K562 (cell line): Measurements from ENCODE around the gene MED29. TPM values are rescaled to one million over a fixed set of nuclear protein-coding genes. Genes with fewer than 3 reads are reported as not detected.
A peak's percentile ranks its signal among the peaks of the same experiment; 100 is the strongest.

ENCODE experiments used
- CREB1 ChIP-seq, 2 experiments: sonication (generic) in 1 of 2; formaldehyde crosslinking in 1 of 2; IDR thresholded peaks; 2 replicates each; pipeline versions ENCODE4 v1.6.1 to v1.8.0; 2012 to 2022; ENCODE audit warnings: inconsistent platforms in 1 of 2, mild to moderate bottlenecking in 1 of 2, missing genetic modification reagents in 1 of 2, moderate library complexity in 1 of 2
- DPF2 ChIP-seq: fragments of 450-650 bp; IDR thresholded peaks from 2 replicates; pipeline ENCODE4 v1.6.1; 2016
- ERF ChIP-seq: fragments of 450-650 bp; formaldehyde crosslinking; IDR thresholded peaks from 2 replicates; pipeline ENCODE4 v1.4.0; 2020; ENCODE audit warnings: mild to moderate bottlenecking, mixed read lengths
- HEY1 ChIP-seq: fragments of 250-450 bp; sonication (Bioruptor Pico); IDR thresholded peaks from 2 replicates; pipeline ENCODE4 v1.5.0; 2020; ENCODE audit warnings: mild to moderate bottlenecking, moderate library complexity, borderline replicate concordance
- HNRNPLL ChIP-seq: fragments of 200-400 bp; formaldehyde crosslinking; IDR thresholded peaks from 2 replicates; pipeline ENCODE4 v1.6.1; 2017; ENCODE audit warnings: low read length, low read depth, mild to moderate bottlenecking; ENCODE audit not compliant: poor library complexity, severe bottlenecking
- MBD2 ChIP-seq: sonication (generic); IDR thresholded peaks from 2 replicates; pipeline ENCODE4 v1.6.1; 2016; ENCODE audit warnings: low read depth, borderline replicate concordance
- MECOM ChIP-seq: fragments of 250-450 bp; sonication (Bioruptor Pico); IDR thresholded peaks from 2 replicates; pipeline ENCODE4 v1.8.0; 2022; ENCODE audit warnings: inconsistent platforms
- NR2C2 ChIP-seq, 2 experiments: fragments of 200-800 bp in 1 of 2; sonication (Bioruptor generic) in 1 of 2; sonication (generic) in 1 of 2; formaldehyde crosslinking in 1 of 2; IDR thresholded peaks; 2 replicates each; pipeline versions ENCODE4 v1.6.1 to v1.8.0; 2016 to 2022; ENCODE audit warnings: mild to moderate bottlenecking in 1 of 2, missing compliant biosample characterization in 1 of 2, missing genetic modification characterization in 1 of 2, missing genetic modification reagents in 1 of 2
- POLR2G ChIP-seq: fragments of 200-400 bp; formaldehyde crosslinking; IDR thresholded peaks from 2 replicates; pipeline ENCODE4 v1.6.1; 2017; ENCODE audit warnings: low read depth, mild to moderate bottlenecking, antibody characterized with exemption, low read length, moderate library complexity
- RFX5 ChIP-seq: IDR thresholded peaks from 2 replicates; pipeline ENCODE4 v1.6.1; 2011; ENCODE audit warnings: low read depth, mild to moderate bottlenecking, improper control_type of control experiment, low read length
- RFX7 ChIP-seq: fragments of 250-450 bp; sonication (Bioruptor Pico); IDR thresholded peaks from 2 replicates; pipeline ENCODE4 v1.5.1; 2021; ENCODE audit warnings: mild to moderate bottlenecking
- SMAD3 ChIP-seq: fragments of 450-650 bp; formaldehyde crosslinking; conservative IDR thresholded peaks from 2 replicates; pipeline ENCODE4 v1.4.0; 2020; ENCODE audit warnings: mild to moderate bottlenecking
- SMAD4 ChIP-seq: fragments of 250-450 bp; sonication (Bioruptor Pico); conservative IDR thresholded peaks from 2 replicates; pipeline ENCODE4 v1.8.0; 2021; ENCODE audit warnings: inconsistent platforms, mild to moderate bottlenecking, moderate library complexity
- ZNF354B ChIP-seq: fragments of 250-450 bp; sonication (Bioruptor Pico); IDR thresholded peaks from 2 replicates; pipeline ENCODE4 v1.4.0; 2020
- ZNF444 ChIP-seq: fragments of 250-450 bp; sonication (Bioruptor Pico); IDR thresholded peaks from 2 replicates; pipeline ENCODE4 v1.4.0; 2020; ENCODE audit warnings: mild to moderate bottlenecking, moderate library complexity
- ZNF592 ChIP-seq: fragments of 450-650 bp; IDR thresholded peaks from 2 replicates; pipeline ENCODE4 v1.6.1; 2017; ENCODE audit warnings: antibody characterized with exemption, mild to moderate bottlenecking
- polyA plus RNA-seq, 8 experiments: library from polyadenylated mRNA; depleted of rRNA in 4 of 8; stranded (reverse) in 5 of 8; unstranded in 3 of 8; fragments of >200 nt; fragmentation: Nextera tagmentation in 2 of 8; fragmentation: Illumina TruSeq in 1 of 8; extraction: Ambion mirVana in 2 of 8; extraction: Trizol in 1 of 8; gene quantifications; 2 replicates each; pipeline versions ENCODE4 v1.2.1 to v1.2.3, GENCODE V29; 2011 to 2014; ENCODE audit warnings: inconsistent platforms in 1 of 8, missing spikeins in 1 of 8
- total RNA-seq, 7 experiments: library from RNA; depleted of rRNA in 6 of 7; stranded (reverse); fragments of >200 nt in 6 of 7; fragmentation: Illumina TruSeq in 2 of 7; extraction: Trizol in 2 of 7; gene quantifications; 2 replicates each; pipeline versions ENCODE4 v1.2.1 to v1.2.3, GENCODE V29; 2011 to 2021; ENCODE audit warnings: low replicate concordance in 1 of 7
- TF ChIP-seq, protein P1 (sequence below): fragments of 250-450 bp; sonication (Bioruptor Pico); IDR thresholded peaks from 2 replicates; pipeline ENCODE4 v1.5.0; 2021; ENCODE audit warnings: mild to moderate bottlenecking, borderline replicate concordance
- TF ChIP-seq, protein P2 (sequence below): sonication (generic); formaldehyde crosslinking; IDR thresholded peaks from 2 replicates; pipeline ENCODE4 v1.8.1; 2023; ENCODE audit warnings: mild to moderate bottlenecking, missing genetic modification reagents

MED29 gene
- total and polyA plus RNA-seq, 9 of the 15 experiments (the other 6 are each of a cell fraction or from before 2014, with no cell fraction given), result 1.8 to 22.6 (median 12.4) TPM

- TF ChIP-seq SMAD3, result peak; percentile 64; the same call in 1 of the 2 replicates
- TF ChIP-seq MBD2, result no peak
- TF ChIP-seq MECOM (CRISPR knock-in tag), result 0 out of 2 replicates have a peak, but pooled peaks have one; percentile 38
- peak; percentile 86 for TF ChIP-seq SMAD4 (CRISPR knock-in tag)
- TF ChIP-seq RFX5, result peak; percentile 80; the same call in 1 of the 2 replicates
- TF ChIP-seq POLR2G, result peak; percentile 93
- peak; percentile 85 for TF ChIP-seq ZNF592
- peak; percentile 44 for TF ChIP-seq HNRNPLL
- TF ChIP-seq ERF (CRISPR knock-in tag), result peak; percentile 89; the same call in 1 of the 2 replicates
- TF ChIP-seq, protein P1, sequence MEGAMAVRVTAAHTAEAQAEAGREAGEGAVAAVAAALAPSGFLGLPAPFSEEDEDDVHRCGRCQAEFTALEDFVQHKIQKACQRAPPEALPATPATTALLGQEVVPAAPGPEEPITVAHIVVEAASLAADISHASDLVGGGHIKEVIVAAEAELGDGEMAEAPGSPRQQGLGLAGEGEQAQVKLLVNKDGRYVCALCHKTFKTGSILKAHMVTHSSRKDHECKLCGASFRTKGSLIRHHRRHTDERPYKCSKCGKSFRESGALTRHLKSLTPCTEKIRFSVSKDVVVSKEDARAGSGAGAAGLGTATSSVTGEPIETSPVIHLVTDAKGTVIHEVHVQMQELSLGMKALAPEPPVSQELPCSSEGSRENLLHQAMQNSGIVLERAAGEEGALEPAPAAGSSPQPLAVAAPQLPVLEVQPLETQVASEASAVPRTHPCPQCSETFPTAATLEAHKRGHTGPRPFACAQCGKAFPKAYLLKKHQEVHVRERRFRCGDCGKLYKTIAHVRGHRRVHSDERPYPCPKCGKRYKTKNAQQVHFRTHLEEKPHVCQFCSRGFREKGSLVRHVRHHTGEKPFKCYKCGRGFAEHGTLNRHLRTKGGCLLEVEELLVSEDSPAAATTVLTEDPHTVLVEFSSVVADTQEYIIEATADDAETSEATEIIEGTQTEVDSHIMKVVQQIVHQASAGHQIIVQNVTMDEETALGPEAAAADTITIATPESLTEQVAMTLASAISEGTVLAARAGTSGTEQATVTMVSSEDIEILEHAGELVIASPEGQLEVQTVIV (CRISPR knock-in tag), result no peak
- TF ChIP-seq DPF2, result peak; percentile 49
- no peak for TF ChIP-seq NR2C2 (CRISPR knock-in tag; IDR thresholded peaks at IDR 0.05)
- TF ChIP-seq NR2C2 (tag; IDR thresholded peaks at IDR 0.05), result peak; percentile 71
- TF ChIP-seq, protein P2, sequence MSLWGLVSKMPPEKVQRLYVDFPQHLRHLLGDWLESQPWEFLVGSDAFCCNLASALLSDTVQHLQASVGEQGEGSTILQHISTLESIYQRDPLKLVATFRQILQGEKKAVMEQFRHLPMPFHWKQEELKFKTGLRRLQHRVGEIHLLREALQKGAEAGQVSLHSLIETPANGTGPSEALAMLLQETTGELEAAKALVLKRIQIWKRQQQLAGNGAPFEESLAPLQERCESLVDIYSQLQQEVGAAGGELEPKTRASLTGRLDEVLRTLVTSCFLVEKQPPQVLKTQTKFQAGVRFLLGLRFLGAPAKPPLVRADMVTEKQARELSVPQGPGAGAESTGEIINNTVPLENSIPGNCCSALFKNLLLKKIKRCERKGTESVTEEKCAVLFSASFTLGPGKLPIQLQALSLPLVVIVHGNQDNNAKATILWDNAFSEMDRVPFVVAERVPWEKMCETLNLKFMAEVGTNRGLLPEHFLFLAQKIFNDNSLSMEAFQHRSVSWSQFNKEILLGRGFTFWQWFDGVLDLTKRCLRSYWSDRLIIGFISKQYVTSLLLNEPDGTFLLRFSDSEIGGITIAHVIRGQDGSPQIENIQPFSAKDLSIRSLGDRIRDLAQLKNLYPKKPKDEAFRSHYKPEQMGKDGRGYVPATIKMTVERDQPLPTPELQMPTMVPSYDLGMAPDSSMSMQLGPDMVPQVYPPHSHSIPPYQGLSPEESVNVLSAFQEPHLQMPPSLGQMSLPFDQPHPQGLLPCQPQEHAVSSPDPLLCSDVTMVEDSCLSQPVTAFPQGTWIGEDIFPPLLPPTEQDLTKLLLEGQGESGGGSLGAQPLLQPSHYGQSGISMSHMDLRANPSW (CRISPR knock-in tag), result 0 out of 2 replicates have a peak, but pooled peaks have one; percentile 41
- no peak for TF ChIP-seq HEY1 (CRISPR knock-in tag)
- peak; percentile 80 for TF ChIP-seq CREB1 (IDR thresholded peaks at IDR 0.05)
- peak; percentile 75; the same call in 1 of the 2 replicates for TF ChIP-seq CREB1 (CRISPR knock-in tag; IDR thresholded peaks at IDR 0.05)
- no peak for TF ChIP-seq RFX7 (CRISPR knock-in tag)
- no peak for TF ChIP-seq ZNF354B (CRISPR knock-in tag)
- 0 out of 2 replicates have a peak, but pooled peaks have one; percentile 44 for TF ChIP-seq ZNF444 (CRISPR knock-in tag)
These were observed 21.1 kb downstream of the MED29 start, which contains the start of gene PLEKHG2 (continued) for GRCh38 chr19:39412100-39412866.
